NCI-H2227 treated with DMSO at 0.1 percent for 48 hours (cell line): ENCODE data around the gene MRPL45.

Experiments used
- DNase-seq: peaks from one replicate; lab custom pipeline; 2025; lab: John Stamatoyannopoulos, UW

MRPL45 gene

GRCh38 chr17:38325221-38325851 is 28.4 kb downstream of the MRPL45 start:
- DNase-seq, result peak; percentile 17

- DNase-seq, result no peak
Observed at GRCh38 chr17:38326996-38327792, 30.2 kb downstream of the MRPL45 start.

- no peak for DNase-seq
Observed at GRCh38 chr17:38327936-38328335, 31.0 kb downstream of the MRPL45 start.

GRCh38 chr17:38328620-38329019 is 31.7 kb downstream of the MRPL45 start:
- DNase-seq, result no peak

- no peak for DNase-seq
Observed at GRCh38 chr17:38329284-38329683, 32.3 kb downstream of the MRPL45 start.

GRCh38 chr17:38329808-38330730 is 33.1 kb downstream of the MRPL45 start:
- DNase-seq, result no peak

- no peak for DNase-seq
Observed at GRCh38 chr17:38330941-38331411, 34.0 kb downstream of the MRPL45 start.

GRCh38 chr17:38332735-38333134 is 35.8 kb downstream of the MRPL45 start:
- no peak for DNase-seq

- no peak for DNase-seq
Observed at GRCh38 chr17:38333635-38334295, 36.8 kb downstream of the MRPL45 start.

- no peak for DNase-seq
Observed at GRCh38 chr17:38334480-38335364, 37.8 kb downstream of the MRPL45 start.

- DNase-seq, result no peak
Observed at GRCh38 chr17:38336838-38337237, 39.9 kb downstream of the MRPL45 start.

GRCh38 chr17:38338053-38338452 is 41.1 kb downstream of the MRPL45 start:
- no peak for DNase-seq

- no peak for DNase-seq
Observed at GRCh38 chr17:38338535-38338934, 41.6 kb downstream of the MRPL45 start.

- no peak for DNase-seq
Observed at GRCh38 chr17:38339891-38340290, 42.9 kb downstream of the MRPL45 start.

- DNase-seq, result peak; percentile 88
Observed at GRCh38 chr17:38341035-38341721, 44.2 kb downstream of the MRPL45 start.

GRCh38 chr17:38342886-38343607 is 46.1 kb downstream of the MRPL45 start:
- DNase-seq, result no peak

- peak; percentile 55 for DNase-seq
Observed at GRCh38 chr17:38343608-38344419, 46.8 kb downstream of the MRPL45 start, which contains the start of gene GPR179. Gene GPR179, minus strand, starts transcription at chr17:38343956. Its CDS starts 167 bp downstream, at chr17:38343789.

- no peak for DNase-seq
Observed at GRCh38 chr17:38344420-38344745, 47.4 kb downstream of the MRPL45 start.

GRCh38 chr17:38345743-38346142 is 48.8 kb downstream of the MRPL45 start:
- no peak for DNase-seq
